G401.6 (cell line): Measurements from ENCODE around the gene AHDC1.

Source experiments
- FAIRE-seq: peaks from 2 replicates; lab custom pipeline; 2012; peaks lifted over from hg19 to GRCh38; lab: Jason Lieb, UNC

The AHDC1 gene

DNA sequence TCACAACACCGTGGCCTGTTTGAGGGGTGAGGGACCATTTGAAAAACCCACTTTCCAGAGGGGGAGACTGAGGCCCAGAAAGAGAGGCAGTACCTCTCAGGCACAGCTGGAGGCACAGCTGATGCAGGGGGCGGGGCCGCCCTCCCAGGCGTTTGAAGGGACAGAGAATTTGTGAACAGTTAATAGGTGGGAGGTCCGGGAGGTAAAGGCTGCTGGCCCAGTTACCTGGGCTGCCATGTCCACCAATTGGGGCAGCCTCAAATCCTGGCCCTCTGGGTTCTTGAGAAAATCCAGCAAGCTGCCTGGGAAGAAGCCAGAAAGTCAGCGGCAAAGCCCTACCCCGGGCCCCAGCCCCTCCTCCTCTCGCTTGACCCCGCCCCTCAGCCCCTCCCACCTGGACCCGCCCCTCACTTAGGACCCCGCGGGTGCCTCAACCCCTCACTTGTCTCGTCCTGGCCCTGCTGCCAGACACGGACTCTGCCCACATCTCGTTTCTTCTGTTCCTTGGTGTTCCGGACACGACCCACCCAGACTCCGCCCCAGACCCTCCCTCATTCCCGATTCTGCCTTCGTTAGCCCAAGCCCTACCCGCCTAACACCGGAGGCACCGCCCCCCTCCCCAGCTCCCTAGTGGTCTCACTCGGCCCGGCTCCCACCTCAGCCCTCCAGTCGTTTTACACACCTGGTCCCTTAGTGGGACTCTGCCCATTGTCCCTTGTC, 10.8 kb upstream of the AHDC1 start:
- FAIRE-seq: no peak

GRCh38 chr1:27614043-27614624, 10.2 kb upstream of the AHDC1 start:
- FAIRE-seq: no peak

DNA sequence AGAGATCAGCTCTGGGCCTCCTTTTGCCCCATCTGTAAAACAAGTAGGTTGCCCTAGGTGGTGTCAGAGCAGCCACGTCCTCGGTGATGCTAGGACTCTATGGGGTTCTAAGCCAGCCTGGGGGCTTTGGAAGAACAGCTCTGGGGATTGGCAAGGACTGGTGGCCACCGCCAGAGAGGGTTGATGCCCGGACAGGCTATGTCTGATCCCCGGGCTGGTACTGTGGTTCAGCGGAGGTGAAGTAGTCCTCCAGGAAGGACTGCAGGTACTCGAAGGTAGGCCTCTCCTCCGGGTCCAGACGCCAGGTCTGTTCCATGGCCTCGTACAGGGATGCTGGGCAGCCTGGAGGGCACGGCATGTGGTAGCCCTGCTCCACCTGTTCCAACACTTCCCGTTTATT, 8.8 kb upstream of the AHDC1 start:
- FAIRE-seq: no peak

- FAIRE-seq: no peak
Observed at GRCh38 chr1:27611450-27611849, 7.5 kb upstream of the AHDC1 start.

- FAIRE-seq: no peak
Observed at GRCh38 chr1:27609618-27610240, 5.8 kb upstream of the AHDC1 start.

DNA sequence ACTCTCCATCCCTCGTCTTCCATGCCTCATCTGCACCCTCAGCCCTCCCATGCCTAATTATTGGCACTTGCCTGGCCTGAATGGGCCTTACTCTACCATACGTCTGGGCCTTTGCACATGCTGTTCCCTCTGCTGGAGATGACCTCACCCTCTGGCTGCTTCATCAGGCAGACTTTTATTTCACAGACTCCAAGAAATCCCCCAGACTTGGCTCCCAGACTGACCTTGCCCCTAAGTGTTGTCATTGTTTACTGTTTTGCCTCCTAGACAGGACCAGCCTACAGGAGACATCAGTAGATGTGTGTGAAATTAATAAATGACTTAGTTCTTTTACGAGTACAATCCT, 5.2 kb upstream of the AHDC1 start:
- no peak for FAIRE-seq

DNA sequence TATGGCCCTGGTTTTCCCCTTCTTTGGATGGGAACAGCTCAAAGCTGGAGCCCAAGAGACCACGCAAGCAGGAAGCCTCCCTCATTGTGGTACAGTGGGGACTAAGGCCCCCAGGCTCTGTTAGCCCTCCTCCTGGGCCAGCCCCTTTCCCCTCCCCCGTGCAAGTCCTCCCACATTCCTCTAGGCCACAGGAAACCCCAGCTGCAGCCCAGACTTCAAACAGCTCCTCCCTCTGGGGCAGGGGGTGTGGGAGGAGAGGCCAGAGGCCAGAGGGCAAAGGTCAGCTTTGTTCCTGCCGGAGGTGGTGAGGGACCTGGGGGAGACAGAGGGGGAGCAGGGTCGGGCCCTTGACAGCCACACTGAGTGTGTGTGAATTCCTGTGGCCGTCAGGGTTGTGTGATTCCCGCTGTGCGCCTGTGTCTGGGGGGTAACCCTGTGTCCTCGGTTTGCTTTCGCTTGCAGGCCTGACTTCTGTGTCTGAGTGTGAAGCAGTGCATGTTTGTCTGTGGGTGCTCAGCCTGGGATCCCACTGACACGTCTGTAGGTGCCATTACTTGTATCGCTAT, 3.4 kb upstream of the AHDC1 start:
- no peak for FAIRE-seq

DNA sequence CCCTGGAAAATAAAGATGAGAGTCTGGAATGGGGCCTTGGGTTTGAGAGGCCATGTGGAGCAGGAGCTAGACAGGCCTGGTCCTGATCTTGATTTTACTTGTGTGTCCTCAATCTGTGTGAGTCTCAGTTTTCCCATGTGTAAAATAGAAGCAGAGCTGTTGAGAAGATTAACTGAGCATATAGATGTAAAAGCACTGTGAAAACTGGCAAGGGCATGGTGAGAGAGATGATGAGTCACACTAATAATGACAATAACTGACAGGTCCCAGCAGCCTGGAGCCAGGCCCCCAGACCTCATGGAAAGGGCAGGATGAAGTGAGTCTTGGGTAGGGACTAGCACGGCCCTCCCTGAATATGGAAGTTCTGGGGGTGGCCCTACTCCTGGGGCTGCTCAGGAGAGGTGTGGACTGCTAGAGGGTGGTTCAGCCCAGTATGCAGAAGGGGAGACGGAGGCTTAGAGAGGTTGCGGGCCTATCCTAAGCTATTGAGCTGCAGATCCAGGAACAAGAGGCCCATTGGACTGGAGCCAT, 2.8 kb upstream of the AHDC1 start:
- no peak for FAIRE-seq

- peak; percentile 80 for FAIRE-seq
Observed at GRCh38 chr1:27605796-27606707, 2.1 kb upstream of the AHDC1 start.

- FAIRE-seq: no peak
Observed at GRCh38 chr1:27605300-27605766, 1.4 kb upstream of the AHDC1 start.

- no peak for FAIRE-seq
Observed at GRCh38 chr1:27604579-27605299, 795 bp upstream of the AHDC1 start.

DNA sequence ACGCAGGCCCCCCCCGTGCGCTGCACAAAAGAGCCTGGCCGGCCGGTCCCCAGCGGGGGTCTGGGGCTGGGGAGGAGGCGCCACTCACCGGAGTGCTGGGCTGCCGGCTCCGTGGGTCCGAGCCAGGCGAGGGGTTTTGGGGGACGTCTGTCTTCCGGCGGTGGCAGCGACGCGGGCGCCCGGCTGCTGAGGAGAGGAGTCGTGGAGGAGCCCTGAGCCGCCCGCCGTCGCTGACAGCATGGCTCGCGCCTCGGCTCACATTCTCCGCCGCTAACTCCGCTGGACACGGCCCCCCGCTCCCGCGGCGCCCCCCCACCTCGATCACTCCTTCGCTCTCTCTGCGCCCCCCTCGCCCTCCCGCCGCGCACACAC, 649 bp downstream of the AHDC1 start:
- no peak for FAIRE-seq

DNA sequence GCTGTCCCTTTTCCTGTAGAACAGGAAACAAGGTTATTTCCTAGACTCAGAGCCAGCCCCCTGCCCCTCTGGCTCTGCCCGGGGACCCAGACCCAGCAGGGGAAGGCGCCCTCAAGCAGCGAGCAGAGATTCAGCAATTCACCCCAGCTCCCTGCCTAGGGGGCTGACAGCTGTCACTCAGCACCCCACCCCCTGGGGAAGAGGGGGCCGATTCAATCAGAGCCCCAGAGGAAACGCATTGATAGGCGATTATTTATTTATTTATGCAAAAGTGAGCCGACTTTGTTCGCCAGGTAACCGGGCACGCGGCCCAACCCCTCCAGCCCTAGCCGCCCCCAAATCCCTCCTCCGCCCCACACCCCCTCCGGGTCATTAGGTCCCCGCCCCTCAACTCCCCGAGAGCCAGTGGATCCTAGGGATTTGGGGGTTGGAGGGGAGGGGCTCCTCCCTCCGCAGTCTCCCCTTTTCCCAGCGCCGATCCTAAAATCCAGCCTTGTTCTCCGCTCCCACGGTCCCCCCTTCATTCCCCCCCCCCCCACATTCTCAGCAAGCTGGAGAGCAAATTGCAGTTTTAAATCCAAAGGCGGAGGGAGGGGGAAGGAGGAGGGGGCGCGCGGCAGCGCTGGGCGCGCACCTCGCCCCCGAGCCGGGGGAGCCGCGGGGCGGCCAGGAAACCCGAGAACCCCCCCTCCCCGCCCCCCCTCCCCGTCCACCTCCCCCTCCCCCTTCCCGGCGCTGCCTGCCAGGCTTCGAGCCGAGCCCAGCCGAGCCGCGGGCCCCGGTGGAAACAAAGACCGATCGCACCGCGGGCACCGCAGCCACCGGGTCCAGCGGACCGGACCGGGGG, 1.3 kb downstream of the AHDC1 start:
- no peak for FAIRE-seq

- no peak for FAIRE-seq
Observed at GRCh38 chr1:27601771-27602461, 2.0 kb downstream of the AHDC1 start.

GRCh38 chr1:27601321-27601770, 2.6 kb downstream of the AHDC1 start:
- no peak for FAIRE-seq

DNA sequence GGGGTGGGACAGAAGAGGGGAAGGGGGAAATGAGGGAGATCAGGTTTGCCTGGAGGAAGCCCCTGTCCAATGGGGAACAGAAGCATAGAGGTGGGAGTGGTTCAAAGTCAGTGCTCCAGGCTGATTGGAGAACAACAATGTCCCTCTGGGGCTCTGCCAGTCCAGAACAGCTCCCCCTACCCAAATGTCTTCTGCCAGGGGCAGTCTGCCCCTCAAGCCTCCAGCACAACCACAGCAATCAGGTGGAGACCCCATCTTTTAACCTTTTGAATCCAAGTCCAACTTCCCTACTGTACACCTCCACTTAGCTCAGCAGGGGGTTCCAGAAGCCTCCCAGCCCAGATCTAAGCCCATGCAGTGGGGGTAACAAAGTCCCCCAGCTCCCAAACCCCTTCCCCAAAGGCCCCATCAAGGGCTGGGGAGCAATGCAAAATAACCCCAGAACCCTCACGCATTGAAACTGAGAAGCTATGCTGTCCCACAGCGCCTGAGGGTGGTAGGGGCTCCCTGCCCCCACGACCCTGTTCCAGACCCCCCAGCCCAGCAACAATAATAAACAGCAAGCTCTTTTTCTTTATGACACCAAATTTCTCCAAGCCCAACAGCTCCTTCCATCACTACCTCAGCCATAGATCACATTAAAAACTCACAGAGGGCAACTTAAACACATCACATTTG, 3.3 kb downstream of the AHDC1 start:
- FAIRE-seq: peak; percentile 92

DNA sequence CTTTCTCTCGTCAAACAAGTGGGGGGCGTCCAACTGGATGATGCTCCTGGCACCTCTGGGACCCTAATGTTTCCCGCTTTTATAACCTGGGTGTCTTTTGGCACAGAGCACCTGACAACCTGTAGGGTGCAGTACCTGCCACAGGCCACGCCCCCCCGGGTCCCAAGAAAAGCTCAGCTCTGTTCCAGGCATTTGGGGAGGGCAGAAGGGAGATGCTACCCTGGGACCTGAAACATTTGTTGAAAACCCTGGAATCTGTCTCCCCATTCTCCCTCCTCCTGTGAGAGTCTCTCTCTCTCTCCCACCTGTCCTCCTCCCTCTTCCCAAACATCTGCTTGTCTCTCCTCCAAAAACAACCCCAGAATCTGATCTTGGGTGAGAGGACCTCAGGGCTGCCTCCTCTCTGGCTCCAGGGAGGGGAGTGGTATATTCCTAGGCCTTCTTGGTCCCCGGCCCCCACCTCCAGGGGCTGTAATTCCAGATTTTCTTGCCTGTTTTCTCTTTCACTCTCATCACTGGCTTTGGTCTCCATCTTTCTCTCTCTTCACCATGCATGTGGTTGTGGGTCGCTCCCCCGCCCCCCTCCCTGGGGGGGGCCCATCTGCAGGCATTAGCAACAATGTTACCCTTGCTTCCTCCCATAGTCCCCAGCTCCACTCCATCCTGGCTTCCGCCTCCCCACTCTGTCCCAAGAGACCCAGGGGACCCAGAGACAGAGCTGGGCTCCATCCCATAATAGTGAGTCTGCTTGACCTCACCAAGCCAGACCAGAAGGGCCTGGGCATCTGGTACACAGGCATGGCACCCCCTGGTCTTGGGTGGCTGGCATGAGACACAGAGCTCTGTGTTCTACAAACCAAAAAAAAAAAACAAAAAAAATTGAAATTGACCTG, 4.1 kb downstream of the AHDC1 start:
- FAIRE-seq: no peak

- FAIRE-seq: no peak
Observed at GRCh38 chr1:27598902-27599528, 4.9 kb downstream of the AHDC1 start.
